NT2/D1 (cell line): ENCODE measurements around the gene LUC7L2.

Source experiments
- DNase-seq: peaks from one replicate; pipeline ENCODE4 v3.0.0-alpha.2; 2011; ENCODE audit warnings: low read depth, low spot score
- H3K27me3 ChIP-seq: 2 replicates; pipeline ENCODE4 v1.6.0; 2011; ENCODE audit warnings: mild to moderate bottlenecking; ENCODE audit not compliant: insufficient read length, insufficient read depth
- H3K36me3 ChIP-seq: 2 replicates; pipeline ENCODE4 v1.6.1; 2011; ENCODE audit warnings: mild to moderate bottlenecking, low read length, mixed read lengths; ENCODE audit not compliant: insufficient read depth, insufficient read length
- H3K4me1 ChIP-seq: 2 replicates; pipeline ENCODE4 v1.5.1; 2011; ENCODE audit not compliant: insufficient read depth, insufficient read length
- H3K4me3 ChIP-seq: 2 replicates; pipeline ENCODE4 v1.5.1; 2011; ENCODE audit warnings: low read depth; ENCODE audit not compliant: insufficient read length
- H3K9ac ChIP-seq: 2 replicates; pipeline ENCODE4 v1.6.0; 2011; ENCODE audit warnings: low read depth; ENCODE audit not compliant: insufficient read length
- H3K9me3 ChIP-seq: 2 replicates; pipeline ENCODE4 v1.5.1; 2011; ENCODE audit warnings: mild to moderate bottlenecking, low read length; ENCODE audit not compliant: insufficient read depth
- SUZ12 ChIP-seq: IDR thresholded peaks from 2 replicates; pipeline ENCODE4 v1.6.1; 2011; ENCODE audit not compliant: insufficient read length, insufficient read depth; ENCODE audit errors: extremely low read depth
- YY1 ChIP-seq: IDR thresholded peaks from 2 replicates; pipeline ENCODE4 v1.6.1; 2011; ENCODE audit not compliant: insufficient read length, insufficient read depth
- ZNF274 ChIP-seq: IDR thresholded peaks from 2 replicates; pipeline ENCODE4 v1.6.1; 2011; ENCODE audit warnings: mild to moderate bottlenecking, low read depth, low read length

LUC7L2 gene

GRCh38 chr7:139431459-139431858 lies 71.8 kb downstream of the LUC7L2 start:
- H3K4me1 ChIP-seq = no peaks in the 10 kb centered on the region
- H3K9me3 ChIP-seq = no peaks in the 10 kb centered on the region
- H3K36me3 ChIP-seq = no peaks in the 10 kb centered on the region
- H3K4me3 ChIP-seq = no peak overlapping the region
- H3K9ac ChIP-seq = no peak overlapping the region
- H3K27me3 ChIP-seq = no peaks in the 10 kb centered on the region
- DNase-seq = no peak
- TF ChIP-seq YY1 (no peak), SUZ12 (no peak), ZNF274 (no peak)

- DNase-seq = no peak
- Histone ChIP-seq H3K9me3 (no peaks in the 10 kb centered on the region), H3K9ac (no peak overlapping the region), H3K4me1 (no peaks in the 10 kb centered on the region), H3K4me3 (no peak overlapping the region), H3K27me3 (no peaks in the 10 kb centered on the region), H3K36me3 (no peaks in the 10 kb centered on the region)
- TF ChIP-seq YY1 = no peak
- TF ChIP-seq ZNF274 = no peak
- no peak for TF ChIP-seq SUZ12
Observed at GRCh38 chr7:139436806-139437205, 77.1 kb downstream of the LUC7L2 start.

GRCh38 chr7:139439375-139439774 lies 79.7 kb downstream of the LUC7L2 start:
- TF ChIP-seq YY1 (no peak), SUZ12 (no peak)

GRCh38 chr7:139441961-139442360 lies 82.3 kb downstream of the LUC7L2 start:
- no peak for DNase-seq
- no peaks in the 10 kb centered on the region for H3K27me3 ChIP-seq
- no peak overlapping the region for H3K4me3 ChIP-seq
- H3K4me1 ChIP-seq = no peaks in the 10 kb centered on the region
- no peaks in the 10 kb centered on the region for H3K36me3 ChIP-seq
- no peak overlapping the region for H3K9ac ChIP-seq
- no peaks in the 10 kb centered on the region for H3K9me3 ChIP-seq
- TF ChIP-seq SUZ12 (no peak), YY1 (no peak), ZNF274 (no peak)

More at GRCh38 chr7:139439375-139439774, 79.7 kb downstream of the LUC7L2 start:
- no peaks in the 10 kb centered on the region for H3K9me3 ChIP-seq
- no peak overlapping the region for H3K4me3 ChIP-seq
- no peaks in the 10 kb centered on the region for H3K36me3 ChIP-seq
- DNase-seq = no peak
- no peaks in the 10 kb centered on the region for H3K27me3 ChIP-seq
- H3K9ac ChIP-seq = no peak overlapping the region
- no peaks in the 10 kb centered on the region for H3K4me1 ChIP-seq

- H3K9me3 ChIP-seq = no peaks in the 10 kb centered on the region
- H3K9ac ChIP-seq = no peak overlapping the region
- H3K4me1 ChIP-seq = no peaks in the 10 kb centered on the region
- no peaks in the 10 kb centered on the region for H3K27me3 ChIP-seq
- TF ChIP-seq YY1 (no peak), ZNF274 (no peak)
- no peak overlapping the region for H3K4me3 ChIP-seq
- no peaks in the 10 kb centered on the region for H3K36me3 ChIP-seq
- no peak for DNase-seq
Observed at GRCh38 chr7:139446051-139446890, 86.6 kb downstream of the LUC7L2 start.

GRCh38 chr7:139450851-139451250 lies 91.2 kb downstream of the LUC7L2 start:
- Histone ChIP-seq H3K4me3 (no peak overlapping the region), H3K36me3 (peaks cover 12% of the 10 kb centered on the region), H3K9me3 (no peaks in the 10 kb centered on the region), H3K4me1 (peaks cover 10% of the 10 kb centered on the region), H3K27me3 (no peaks in the 10 kb centered on the region), H3K9ac (no peak overlapping the region)
- no peak for TF ChIP-seq YY1
- TF ChIP-seq ZNF274 = no peak
- no peak for TF ChIP-seq SUZ12
- no peak for DNase-seq

- Histone ChIP-seq H3K9ac (no peak overlapping the region), H3K36me3 (peaks cover 14% of the 10 kb centered on the region), H3K9me3 (no peaks in the 10 kb centered on the region), H3K27me3 (no peaks in the 10 kb centered on the region), H3K4me1 (peaks cover 10% of the 10 kb centered on the region), H3K4me3 (no peak overlapping the region)
- no peak for DNase-seq
- TF ChIP-seq SUZ12 (no peak), YY1 (no peak), ZNF274 (no peak)
Observed at GRCh38 chr7:139451638-139452037, 91.9 kb downstream of the LUC7L2 start.
